ENCODE data around the gene GRAMD1A.

DNA sequence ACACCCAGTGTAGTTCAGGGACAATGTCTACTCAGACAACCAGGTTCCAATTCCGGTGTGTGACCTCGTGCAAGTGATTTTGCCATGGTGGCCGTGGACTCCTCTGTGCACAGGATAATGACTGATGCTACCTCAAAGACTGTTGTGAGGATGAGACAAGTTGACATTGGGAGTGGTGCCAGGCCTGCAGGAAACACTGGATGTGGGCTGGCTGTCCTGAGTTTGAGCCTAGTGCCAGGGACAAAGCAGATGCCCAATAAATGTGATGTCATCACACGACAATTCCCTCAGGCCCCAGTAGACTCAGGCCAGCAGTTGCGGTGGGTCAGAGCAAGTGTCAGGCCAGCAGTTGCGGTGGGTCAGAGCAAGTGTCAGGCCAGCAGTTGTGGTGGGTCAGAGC, 24.0 kb downstream of the GRAMD1A start:
- TF ChIP-seq TCF4 (CRISPR knock-in tag; IDR thresholded peaks at IDR 0.05; ENCODE audit: borderline replicate concordance): no peak
- no peak for TF ChIP-seq ZFP3 (CRISPR knock-in tag; IDR thresholded peaks at IDR 0.05)
- no peak for TF ChIP-seq ESRRG (CRISPR knock-in tag; IDR thresholded peaks at IDR 0.05)
- no peak for TF ChIP-seq PPARA (CRISPR knock-in tag; IDR thresholded peaks at IDR 0.05; ENCODE audit: borderline replicate concordance)
- TF ChIP-seq, protein P1, sequence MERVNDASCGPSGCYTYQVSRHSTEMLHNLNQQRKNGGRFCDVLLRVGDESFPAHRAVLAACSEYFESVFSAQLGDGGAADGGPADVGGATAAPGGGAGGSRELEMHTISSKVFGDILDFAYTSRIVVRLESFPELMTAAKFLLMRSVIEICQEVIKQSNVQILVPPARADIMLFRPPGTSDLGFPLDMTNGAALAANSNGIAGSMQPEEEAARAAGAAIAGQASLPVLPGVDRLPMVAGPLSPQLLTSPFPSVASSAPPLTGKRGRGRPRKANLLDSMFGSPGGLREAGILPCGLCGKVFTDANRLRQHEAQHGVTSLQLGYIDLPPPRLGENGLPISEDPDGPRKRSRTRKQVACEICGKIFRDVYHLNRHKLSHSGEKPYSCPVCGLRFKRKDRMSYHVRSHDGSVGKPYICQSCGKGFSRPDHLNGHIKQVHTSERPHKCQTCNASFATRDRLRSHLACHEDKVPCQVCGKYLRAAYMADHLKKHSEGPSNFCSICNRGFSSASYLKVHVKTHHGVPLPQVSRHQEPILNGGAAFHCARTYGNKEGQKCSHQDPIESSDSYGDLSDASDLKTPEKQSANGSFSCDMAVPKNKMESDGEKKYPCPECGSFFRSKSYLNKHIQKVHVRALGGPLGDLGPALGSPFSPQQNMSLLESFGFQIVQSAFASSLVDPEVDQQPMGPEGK (CRISPR knock-in tag; IDR thresholded peaks at IDR 0.05; ENCODE audit: borderline replicate concordance): no peak
- TF ChIP-seq SNAI2 (CRISPR knock-in tag; IDR thresholded peaks at IDR 0.05): no peak
